GM12801 (cell line): ENCODE measurements around the gene HGF.

Experiments
- TF ChIP-seq, protein P1 (sequence below): IDR thresholded peaks from one replicate; pipeline ENCODE4 v1.5.1; 2011; ENCODE audit warnings: control low read depth; ENCODE audit not compliant: insufficient read length; ENCODE audit errors: extremely low read depth

The HGF gene

DNA sequence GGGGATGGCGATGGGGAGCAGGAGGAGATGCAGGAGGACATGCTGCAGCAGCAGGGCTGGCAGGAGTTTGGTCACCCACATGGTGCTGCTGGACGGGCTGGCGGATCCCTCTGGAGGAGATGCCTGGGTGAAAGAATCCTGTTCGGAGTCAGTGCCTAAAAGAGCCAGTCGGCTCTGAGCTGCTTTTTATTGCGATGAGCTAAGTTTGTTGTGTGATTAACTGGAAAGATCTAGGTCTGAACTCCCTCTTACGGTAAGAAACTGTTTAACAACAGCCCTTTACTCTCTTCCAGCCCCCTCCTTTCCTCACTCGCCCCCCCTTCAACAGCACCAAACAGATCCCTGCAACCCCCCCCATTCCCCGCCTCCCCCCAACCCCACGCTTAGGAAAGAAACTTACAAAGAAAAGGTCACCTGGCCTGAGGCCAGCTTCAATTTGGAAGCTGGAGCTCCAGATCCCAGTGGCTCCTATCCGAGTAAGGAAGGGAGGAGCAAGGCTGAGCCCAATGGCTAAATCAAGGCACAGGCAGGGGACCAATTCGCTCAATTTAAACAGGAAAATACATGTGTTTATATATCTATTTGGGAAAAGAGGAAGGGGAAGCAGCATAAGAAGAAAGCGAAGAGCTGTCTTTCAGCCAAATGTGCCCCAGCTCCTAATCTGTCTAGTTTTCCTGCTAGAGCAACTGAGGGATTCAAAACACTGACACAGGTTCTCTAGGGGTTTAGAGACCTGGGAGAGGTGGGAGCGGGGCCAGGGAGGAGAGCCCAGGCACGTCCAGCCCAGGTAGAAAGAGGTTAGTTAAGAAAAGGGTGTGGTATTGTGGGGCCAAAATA is at the start of gene HGF:
Gene HGF (minus strand): TSS at position 157 of the 837 bp plus-strand sequence. CDS start 76 bp downstream, at position 81.
- TF ChIP-seq, protein P1, sequence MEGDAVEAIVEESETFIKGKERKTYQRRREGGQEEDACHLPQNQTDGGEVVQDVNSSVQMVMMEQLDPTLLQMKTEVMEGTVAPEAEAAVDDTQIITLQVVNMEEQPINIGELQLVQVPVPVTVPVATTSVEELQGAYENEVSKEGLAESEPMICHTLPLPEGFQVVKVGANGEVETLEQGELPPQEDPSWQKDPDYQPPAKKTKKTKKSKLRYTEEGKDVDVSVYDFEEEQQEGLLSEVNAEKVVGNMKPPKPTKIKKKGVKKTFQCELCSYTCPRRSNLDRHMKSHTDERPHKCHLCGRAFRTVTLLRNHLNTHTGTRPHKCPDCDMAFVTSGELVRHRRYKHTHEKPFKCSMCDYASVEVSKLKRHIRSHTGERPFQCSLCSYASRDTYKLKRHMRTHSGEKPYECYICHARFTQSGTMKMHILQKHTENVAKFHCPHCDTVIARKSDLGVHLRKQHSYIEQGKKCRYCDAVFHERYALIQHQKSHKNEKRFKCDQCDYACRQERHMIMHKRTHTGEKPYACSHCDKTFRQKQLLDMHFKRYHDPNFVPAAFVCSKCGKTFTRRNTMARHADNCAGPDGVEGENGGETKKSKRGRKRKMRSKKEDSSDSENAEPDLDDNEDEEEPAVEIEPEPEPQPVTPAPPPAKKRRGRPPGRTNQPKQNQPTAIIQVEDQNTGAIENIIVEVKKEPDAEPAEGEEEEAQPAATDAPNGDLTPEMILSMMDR = no peak

DNA sequence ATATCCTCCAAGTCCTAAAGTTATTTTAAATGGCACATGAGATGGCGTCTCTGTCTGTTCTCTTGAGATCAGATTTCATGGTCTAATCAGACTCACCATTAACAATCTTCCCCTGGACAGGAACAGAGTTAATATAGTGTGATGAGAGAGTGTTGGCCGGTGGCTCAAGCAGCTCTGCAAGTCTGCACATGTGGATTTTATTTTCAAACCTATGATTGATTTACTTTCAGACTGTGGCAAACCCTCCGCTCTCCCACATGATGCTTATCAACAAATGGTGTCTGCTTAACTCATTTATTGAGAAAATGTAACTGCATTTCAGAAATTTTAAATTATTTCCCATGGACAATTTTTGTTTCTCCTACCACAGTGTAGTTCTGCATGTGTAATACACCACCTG is 46.5 kb upstream of the HGF start:
- TF ChIP-seq, protein P1 = no peak

DNA sequence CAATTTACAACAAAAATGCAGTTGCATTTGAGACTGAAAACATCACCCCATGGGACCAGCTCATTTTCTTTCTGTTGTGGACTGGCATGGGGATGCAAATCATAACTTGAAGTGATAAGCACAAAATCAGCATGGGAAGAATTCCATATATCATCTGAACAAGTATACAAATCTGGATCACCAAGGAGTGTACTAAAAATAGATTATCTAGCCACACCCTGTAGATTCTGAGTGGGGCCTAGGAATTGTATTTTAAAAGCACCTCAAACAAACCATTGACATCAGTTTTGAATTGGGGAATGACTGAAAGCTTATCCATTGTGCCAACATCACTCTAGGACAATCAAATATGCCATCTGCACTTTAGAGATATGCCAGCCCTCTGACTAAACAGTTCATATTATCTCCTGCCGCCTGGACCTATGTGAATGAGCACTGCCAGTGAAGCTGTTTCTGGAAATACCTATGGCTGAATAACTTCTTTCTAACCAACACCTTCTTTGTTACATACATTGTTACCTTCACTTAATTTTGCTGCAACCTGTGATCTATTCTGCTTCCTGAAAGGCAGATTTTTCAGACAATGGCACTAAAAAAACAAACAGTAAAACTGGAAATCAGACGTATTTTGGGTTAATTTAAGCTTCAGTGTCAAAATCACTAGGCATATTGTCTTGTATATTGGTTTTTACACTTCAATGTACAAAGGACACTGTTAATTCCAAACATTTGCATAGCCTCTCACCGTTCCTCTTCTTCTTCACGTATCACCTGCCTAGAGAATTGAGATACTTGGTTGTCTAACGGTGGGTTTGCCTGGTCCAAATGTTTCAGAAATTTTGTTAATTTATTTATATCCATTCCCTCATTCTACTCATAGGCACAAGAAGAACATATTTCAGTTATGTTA is 42.4 kb upstream of the HGF start:
- TF ChIP-seq, protein P1 = no peak

DNA sequence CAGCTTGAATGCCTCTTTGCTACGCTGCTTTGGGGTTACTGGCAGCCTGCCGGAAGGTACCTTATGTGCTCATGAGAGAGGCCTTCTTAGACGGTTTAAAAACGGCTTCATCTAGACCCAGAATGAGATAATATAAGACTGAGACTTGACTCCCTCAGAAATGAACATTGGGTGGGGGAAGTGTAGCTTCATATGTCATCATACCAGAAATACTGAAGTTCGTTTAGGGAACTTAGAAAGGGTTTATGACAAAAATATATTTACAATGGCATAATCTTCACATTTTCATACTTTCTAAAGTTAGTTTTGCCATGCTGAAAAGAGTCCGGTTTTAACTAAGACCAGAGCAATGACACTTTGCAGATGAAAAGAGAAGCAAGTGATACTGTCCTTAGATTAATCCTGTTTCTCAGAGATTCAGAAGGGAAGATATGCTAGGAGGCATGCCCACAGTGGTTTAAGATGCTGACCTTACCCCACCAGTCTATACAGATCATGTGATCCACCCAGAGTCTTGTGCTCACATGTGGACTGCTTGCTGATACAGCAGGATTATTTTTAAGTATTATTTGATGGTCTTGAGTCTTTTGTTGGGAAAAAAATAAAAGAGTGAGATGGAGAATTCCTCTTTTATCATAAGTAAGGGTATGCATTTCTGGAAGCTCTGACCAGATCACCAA is 40.8 kb upstream of the HGF start:
- TF ChIP-seq, protein P1 = no peak

DNA sequence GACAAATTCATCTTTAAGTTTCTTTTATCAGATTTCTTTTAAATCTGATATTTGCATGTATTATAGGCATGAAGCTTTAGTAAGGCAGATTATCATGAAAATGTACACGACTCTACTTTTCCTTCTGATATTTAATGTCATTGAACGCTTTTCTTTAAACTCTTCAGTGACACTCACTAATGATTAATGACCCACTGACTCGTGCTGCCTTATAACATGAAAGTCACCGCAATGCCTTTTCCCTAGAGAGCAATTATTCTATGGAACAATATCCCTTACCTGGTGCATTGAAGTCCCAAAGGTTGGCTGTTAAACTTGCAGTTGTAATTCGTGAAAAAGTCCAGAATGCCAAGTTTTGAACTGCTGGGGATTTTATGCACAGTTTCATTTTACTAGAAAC is 33.4 kb upstream of the HGF start:
- TF ChIP-seq, protein P1 = no peak

DNA sequence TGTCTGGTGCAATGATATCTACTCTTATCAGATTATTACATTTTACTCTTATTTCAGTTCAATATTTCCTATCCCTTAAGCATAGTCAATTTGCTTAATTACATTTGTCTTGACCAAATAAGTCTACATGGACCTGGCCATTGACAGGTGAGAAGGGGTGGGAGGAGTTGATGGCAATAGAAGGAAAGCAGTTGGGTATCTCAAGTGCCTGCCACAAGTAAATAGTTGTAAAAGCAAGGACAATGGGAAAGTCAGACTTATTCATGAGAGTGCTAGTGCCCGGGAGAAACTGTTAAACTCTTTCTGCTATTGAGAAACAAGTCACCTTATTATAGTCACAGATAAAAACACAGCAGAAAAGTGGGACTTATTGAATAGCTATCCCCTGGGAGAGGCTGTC is 32.4 kb upstream of the HGF start:
- TF ChIP-seq, protein P1 = no peak

DNA sequence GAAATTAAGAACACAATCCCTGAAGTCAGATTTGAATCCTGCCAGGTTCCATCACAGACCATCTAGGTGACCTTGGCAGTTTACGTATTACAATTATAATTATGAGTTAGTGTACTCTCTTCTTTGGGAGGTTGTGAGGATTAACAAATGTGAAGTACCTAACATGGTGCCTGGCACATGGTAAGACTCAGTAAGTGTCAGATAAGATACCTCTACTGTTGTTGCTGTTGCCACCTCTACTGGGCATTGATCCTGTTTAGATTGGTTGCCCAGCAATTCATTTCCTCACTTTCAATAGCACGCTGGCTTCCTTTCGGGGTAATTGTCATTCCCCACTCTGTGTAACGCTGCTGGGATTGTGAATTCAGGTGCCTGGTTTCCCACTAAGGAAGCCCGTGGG is 31.7 kb upstream of the HGF start:
- TF ChIP-seq, protein P1 = no peak
